GM21529 (cell line): ENCODE results near the gene DNAH1.

ENCODE experiments used
- ATAC-seq: cut with Tn5 transposase; IDR thresholded peaks from one replicate; pipeline ENCODE4 v1.9.1; 2021; ENCODE audit not compliant: unreplicated experiment

Gene DNAH1

DNA sequence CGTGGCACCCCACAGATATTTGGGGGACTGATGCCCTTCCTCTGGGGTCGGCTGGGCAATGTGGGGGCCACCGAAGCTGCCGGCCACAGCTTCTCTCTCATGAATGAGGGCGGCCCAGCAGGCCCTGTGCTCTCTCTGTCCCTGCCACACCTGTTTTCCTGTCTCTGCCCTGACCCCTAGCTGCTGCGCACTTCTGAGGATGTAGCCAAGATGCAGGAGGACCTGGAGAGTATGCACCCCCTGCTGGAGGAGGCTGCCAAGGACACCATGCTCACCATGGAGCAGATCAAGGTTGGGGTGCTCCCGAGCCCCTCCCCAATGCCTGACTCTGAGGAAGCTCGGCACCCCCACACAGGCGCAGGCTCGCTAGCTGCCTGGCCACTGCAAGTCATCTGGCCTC lies 69.0 kb downstream of the DNAH1 start:
- no peak for ATAC-seq

GRCh38 chr3:52387481-52387880 lies 71.4 kb downstream of the DNAH1 start:
- ATAC-seq = no peak

- no peak for ATAC-seq
Measured at GRCh38 chr3:52388348-52388821, 72.3 kb downstream of the DNAH1 start.

GRCh38 chr3:52388933-52389332 lies 72.8 kb downstream of the DNAH1 start:
- ATAC-seq = no peak

- no peak for ATAC-seq
Measured at GRCh38 chr3:52391096-52391495, 75.0 kb downstream of the DNAH1 start.

- no peak for ATAC-seq
Measured at GRCh38 chr3:52392216-52392930, 76.3 kb downstream of the DNAH1 start.

- no peak for ATAC-seq
Measured at GRCh38 chr3:52393131-52393807, 77.2 kb downstream of the DNAH1 start.

GRCh38 chr3:52393959-52394670 lies 78.0 kb downstream of the DNAH1 start:
- ATAC-seq = no peak

GRCh38 chr3:52394751-52395502 lies 78.8 kb downstream of the DNAH1 start:
- no peak for ATAC-seq

DNA sequence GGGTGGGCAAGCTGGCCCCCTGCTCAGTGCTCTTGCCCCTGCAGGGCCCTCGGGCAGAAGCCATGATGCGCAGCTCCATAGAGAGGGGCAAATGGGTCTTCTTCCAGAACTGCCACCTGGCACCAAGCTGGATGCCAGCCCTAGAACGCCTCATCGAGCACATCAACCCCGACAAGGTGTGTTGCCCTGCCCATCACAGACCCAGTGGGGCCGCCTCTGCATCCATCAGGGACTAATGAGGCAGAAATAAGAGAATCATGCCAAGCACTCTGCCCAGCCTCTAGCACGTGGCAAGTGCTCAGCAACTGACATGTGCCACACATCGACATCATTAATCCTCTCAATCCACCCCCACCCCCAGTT lies 79.4 kb downstream of the DNAH1 start:
- ATAC-seq = no peak

GRCh38 chr3:52396011-52396906 lies 80.1 kb downstream of the DNAH1 start:
- ATAC-seq = no peak

GRCh38 chr3:52396907-52397591 lies 80.9 kb downstream of the DNAH1 start:
- no peak for ATAC-seq

- ATAC-seq = no peak
Measured at GRCh38 chr3:52397676-52398399, 81.7 kb downstream of the DNAH1 start.

- ATAC-seq = no peak
Measured at GRCh38 chr3:52398670-52399081, 82.6 kb downstream of the DNAH1 start.

DNA sequence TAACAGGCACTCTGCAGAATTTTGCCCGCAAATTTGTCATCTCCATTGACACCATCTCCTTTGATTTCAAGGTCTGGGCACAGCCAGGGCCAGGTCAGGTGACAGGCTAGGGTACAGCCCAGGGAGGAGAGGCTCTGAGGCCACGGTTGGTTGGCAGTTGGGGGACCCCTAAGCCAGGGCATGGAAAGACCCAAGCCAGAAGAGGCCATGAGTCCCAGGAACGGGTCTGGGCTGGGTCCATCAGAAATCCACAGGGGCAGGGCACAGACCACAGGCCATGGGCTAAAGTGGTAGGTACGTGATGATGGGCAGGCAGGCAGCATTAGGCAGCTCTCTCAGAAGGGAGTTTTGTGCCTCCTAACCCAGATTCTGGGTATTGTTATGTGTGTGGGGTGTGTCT lies 83.0 kb downstream of the DNAH1 start:
- ATAC-seq = no peak

- ATAC-seq = no peak
Measured at GRCh38 chr3:52399593-52399992, 83.5 kb downstream of the DNAH1 start.

GRCh38 chr3:52400275-52400793 lies 84.2 kb downstream of the DNAH1 start:
- ATAC-seq = no peak

DNA sequence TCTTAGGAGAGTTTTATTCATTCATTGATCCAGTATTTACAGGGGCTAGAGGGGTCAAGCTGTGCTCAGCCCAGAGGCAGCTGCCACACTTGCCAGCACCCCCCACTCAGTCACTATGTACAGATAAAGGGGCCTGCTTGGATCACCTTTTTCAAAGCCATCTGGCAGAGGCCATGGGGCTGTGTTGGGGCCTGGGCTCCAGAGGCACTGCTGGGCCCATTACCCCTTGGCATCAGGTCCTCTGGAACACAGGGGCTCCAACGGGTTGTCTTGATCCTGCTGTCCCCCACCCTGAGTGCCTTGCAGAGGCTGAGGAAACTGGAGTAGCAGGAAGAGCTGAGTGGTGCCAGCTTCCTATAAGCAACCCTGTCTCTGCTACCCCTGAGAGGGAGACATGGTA lies 84.9 kb downstream of the DNAH1 start:
- ATAC-seq = no peak

GRCh38 chr3:52401551-52401950 lies 85.4 kb downstream of the DNAH1 start:
- no peak for ATAC-seq
